GM11168 (cell line): ENCODE data around the gene ARL6IP5.

Source experiments
- in situ Hi-C: fragments of 300-500 bp; cut with MboI; formaldehyde crosslinking; loops from one replicate; pipeline ENCODE4 v1.12.0; 2022; ENCODE audit warnings: low sequenced_read_pairs; ENCODE audit not compliant: unreplicated experiment

ARL6IP5 gene

DNA sequence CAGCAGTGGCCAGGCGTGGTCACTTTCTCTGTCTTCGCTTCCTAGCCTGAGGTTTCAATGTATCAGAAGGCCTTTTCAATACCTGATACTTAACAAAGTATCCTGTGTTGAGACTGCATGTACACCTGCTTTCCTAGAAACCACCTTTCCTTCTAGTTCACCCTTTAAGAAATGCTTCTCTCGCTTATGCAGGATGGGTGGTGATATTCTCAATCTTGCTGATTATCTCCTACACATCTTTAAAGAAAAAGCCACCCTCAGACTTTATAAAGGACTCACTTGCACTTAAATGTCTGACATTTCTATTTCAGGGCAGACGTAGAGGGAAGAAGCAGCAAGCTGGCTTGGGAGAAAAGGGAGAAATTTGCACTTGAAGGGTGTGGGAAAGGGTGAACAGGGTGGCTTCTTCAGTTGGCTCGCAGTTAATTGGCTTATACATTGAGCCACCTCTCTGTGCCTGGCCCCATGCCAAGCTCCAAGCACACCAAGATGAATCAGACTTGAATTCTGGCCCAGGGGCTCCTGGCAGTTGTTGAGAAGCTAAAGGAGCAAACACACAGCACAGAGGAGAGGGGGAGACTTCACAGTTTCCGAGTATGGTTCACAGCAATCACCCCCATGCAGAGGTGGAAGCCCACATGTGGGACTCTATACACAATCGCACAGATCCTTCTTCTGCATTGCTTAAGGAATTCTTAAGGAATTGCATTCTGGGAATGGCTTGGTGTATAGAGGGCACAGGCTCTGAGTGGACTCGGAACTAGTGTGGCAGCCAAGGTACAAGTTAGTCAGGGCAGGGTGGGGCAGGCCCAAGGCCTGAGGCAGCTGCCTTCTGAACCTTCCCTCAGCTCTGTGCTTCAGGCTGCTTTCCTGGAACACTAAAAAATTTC is 1.3 kb downstream of the ARL6IP5 start:
- in situ Hi-C loops = no loop called here

GRCh38 chr3:69087030-69087791 is 2.5 kb downstream of the ARL6IP5 start:
- in situ Hi-C loops = no loop called here

- in situ Hi-C loops = no loop called here
Observed at GRCh38 chr3:69088063-69088462, 3.3 kb downstream of the ARL6IP5 start.

GRCh38 chr3:69090021-69090420 is 5.3 kb downstream of the ARL6IP5 start:
- in situ Hi-C loops = no loop called here

DNA sequence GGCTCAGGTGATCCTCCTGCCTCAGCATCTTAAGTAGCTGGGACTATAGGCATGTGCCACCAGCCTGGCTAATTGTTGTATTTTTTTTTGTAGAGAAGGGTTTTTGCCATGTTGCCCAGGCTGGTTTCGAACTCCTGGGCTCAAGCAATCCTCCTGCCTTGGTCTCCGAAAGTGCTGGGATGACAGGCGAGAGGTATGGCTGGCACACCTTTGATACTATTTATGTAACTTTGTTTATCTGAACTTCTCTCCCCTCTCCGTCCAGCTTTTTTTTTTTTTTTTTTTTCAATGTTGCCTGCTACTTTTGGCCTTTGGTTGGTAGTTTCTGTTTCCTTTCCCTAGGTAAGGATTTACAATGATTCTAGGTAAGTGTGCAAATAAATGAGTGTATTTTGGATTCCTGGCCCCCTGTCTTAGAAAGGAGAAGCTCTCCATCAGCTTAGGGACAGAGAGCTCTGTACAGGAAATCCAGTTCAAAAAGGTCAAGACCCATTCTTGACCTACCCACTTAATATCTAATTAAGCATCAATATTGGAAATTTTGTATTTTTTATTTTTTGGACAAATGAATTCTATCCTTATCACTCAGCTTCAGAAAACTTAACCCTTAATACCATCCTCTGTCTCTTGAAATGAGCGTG is 6.8 kb downstream of the ARL6IP5 start:
- in situ Hi-C loops = no loop called here

DNA sequence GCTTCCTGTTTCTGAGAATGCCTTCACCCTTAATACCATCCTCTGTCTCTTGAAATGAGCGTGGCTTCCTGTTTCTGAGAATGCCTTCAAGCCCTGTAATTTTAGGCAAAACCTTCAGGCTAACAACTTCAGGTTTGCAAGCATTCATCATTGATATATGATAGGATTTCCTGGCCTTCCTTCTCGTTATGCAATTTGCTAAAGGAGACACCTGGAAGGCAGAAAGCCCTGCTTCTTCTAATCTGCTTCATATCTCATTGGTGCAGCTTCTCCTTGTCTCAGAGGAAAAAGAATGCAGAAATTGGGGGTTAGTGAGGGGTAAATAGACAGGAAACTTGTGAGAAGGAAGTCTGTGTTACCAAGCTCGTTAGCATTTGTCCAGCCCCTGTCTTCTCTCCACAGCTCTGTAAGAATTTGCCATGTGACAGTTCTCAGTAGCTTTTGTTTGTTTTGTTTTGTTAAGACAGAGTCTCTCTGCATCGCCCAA is 7.3 kb downstream of the ARL6IP5 start:
- in situ Hi-C loops = no loop called here

DNA sequence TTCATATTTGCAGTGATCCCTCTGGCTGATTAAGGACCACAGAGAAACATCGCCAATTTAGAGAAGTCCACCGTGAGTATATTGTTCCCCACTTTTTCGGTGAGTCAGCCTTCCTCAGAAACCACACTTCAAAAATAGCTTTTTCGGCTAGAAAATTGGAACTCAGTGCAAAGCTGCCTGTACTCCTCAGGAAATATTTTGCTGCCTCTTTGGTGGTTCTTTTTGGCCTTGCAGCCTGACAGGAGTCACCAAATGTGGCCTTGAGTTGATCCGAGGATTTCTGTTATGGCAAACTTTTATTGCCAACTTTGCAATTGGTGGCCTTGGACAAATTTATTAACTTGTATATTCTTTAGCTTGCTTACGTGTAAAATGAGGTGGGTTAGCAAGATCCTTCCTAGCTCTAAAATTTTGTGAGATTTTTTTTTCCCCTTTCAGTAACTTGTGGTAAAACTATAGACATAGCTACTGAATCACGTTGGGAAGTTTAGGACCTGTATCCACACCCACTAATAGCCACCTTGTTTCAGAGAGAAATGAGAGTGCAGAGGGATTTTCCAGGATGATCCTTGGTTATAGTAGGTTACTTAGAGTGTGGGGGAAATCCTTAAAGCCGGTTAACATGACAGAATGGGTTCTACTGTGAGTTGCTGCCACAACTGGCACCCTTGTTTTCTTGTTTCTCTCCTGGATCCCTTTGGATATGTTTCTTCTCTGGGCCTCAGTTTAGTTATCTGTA is 9.9 kb downstream of the ARL6IP5 start:
- in situ Hi-C loops = no loop called here

DNA sequence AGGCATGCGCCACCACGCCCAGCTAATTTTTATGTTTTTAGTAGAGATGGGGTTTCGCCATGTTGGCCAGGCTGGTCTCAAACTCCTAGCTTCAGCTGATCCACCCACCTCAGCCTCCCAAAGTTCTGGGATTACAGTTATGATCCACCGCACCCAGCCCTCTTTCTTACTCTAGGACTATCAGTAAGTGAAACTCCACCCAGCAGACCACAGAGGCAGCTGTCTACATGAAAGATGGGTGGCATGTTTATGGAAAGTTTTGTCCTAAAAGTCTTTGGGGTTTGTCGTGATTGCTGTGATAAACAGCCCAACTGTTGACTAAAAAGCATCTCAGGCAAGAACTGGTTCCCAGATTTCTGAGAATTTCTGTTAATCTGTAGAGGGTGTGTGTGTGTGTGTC is 10.9 kb downstream of the ARL6IP5 start:
- in situ Hi-C loops = no loop called here

DNA sequence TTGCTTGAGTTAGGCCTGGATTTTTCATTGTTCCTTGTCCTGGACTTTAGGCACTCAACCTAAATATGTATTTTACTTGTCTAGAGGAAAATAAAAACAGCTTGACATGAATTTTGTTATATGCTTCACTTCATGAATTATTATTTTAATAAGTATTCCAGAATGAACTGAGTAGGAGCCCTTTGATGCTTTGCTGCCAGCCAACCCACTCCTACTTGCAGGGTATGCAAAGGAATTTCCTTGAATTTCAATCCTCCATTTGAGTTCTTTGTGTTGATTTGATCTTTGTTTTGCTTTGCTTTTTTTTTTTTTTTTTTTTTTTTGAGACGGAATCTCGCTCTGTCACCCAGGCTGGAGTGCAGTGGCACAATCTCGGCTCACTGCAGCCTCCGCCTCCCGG is 11.6 kb downstream of the ARL6IP5 start:
- in situ Hi-C loops = no loop called here

- in situ Hi-C loops = no loop called here
Observed at GRCh38 chr3:69097407-69098086, 12.8 kb downstream of the ARL6IP5 start.

- in situ Hi-C loops = no loop called here
Observed at GRCh38 chr3:69099576-69099975, 14.8 kb downstream of the ARL6IP5 start.

DNA sequence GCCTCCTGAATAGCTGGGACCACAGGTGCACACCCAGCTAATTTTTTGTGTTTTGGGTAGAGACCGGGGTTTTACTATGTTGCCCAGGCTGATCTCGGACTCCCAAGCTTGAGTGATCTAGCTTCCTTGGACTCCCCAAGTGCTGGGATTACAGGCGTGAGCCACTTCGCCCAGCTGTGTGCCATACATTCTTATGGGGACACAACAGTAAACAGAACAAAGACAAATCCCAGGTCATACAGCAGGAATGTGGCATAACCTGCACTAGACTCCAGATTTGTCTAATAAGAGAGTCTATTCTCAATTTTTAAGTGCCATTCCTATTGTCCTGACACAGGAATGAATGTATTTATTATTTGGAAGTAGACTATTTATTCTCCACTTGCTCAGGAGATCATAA is 17.6 kb downstream of the ARL6IP5 start:
- in situ Hi-C loops = no loop called here

- in situ Hi-C loops = no loop called here
Observed at GRCh38 chr3:69103123-69103522, 18.4 kb downstream of the ARL6IP5 start.

DNA sequence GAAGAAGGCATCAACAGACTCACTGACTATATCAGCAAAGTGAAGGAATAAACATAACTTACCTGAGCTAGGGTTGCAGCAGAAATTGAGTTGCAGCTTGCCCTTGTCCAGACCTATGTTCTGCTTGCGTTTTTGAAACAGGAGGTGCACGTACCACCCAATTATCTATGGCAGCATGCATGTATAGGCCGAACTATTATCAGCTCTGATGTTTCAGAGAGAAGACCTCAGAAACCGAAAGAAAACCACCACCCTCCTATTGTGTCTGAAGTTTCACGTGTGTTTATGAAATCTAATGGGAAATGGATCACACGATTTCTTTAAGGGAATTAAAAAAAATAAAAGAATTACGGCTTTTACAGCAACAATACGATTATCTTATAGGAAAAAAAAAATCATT is 19.8 kb downstream of the ARL6IP5 start:
- in situ Hi-C loops = no loop called here

GRCh38 chr3:69105320-69105719 is 20.6 kb downstream of the ARL6IP5 start:
- in situ Hi-C loops = no loop called here

DNA sequence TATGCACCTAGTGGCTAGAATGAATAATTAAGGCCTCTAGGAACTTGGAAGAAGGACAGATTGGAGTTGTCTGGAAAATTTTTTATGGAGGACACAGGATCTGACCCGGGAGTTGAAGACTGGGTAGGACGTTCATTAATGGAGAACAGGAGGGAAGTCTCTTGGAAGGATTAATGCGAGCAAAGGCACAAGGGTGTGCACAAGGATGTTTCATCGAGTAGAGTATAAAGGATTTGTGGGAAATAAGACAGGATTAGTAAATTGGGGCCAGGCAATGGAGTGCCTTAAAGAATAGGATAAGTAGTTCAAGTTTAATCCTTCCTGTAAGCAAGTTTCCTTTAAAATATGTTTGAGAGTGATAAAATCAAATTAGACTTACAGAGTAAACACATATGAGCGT is 23.1 kb downstream of the ARL6IP5 start:
- in situ Hi-C loops = no loop called here

GRCh38 chr3:69108811-69109210 is 24.1 kb downstream of the ARL6IP5 start:
- in situ Hi-C loops = no loop called here

DNA sequence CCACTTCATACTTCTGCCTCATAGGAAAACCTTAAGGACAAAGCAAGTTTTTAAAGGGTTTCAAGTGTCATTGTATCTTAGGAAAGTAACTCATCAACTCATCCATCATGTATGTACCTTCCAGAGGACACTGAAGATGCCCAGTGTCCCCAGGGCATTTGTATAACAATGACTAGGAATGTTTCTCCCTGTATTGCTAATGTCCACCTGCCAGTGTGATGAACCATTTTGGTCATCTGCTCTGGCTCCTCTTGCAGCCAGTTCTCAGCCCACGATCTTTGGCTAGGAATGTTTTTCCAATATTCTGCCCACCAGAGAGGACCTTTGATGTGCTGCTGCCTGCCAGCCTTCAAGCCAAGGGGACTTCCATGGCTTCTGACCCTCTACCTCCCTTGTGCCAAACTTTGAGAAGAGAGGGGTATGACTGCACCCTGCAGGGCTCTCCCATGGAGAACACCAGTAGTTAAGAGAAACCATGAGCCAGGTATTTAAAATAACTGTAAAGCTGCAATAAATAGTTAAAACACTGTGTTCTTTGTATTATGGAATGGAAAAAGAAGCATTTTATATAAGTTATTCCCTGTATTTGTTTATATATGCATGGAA is 26.3 kb downstream of the ARL6IP5 start:
- in situ Hi-C loops = no loop called here

DNA sequence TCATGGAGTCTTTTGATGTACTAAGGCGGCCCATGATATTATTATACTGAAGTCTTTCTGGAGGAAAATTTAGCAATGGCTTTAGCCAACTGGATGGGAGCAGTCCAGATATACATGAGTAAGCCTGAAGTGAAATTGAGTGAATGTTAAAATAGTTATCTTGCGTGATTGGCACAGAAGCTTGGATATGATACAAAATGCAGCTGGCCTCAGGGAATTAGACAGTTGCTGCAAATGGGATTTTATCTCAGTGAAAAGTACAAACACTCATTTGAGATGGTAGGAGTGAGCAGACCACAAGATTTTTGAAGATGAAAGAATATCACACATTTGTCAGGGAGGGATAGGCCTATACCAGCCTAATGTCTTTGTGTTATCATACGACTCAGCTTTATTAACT is 28.8 kb downstream of the ARL6IP5 start:
- in situ Hi-C loops = no loop called here
